Endothelial cell of umbilical vein (primary cell): ENCODE results near the gene MRTFA. TPM values are rescaled to one million over a fixed set of nuclear protein-coding genes. Genes with fewer than 3 reads are reported as not detected.

ENCODE experiments used
- BruUV-seq: library from RNA; stranded (reverse); fragments of 400-500 nt; replicated peaks from 2 replicates; lab custom pipeline; 2021; lab: Mats Ljungman, UMichigan
- CTCF ChIA-PET: fragments of 300-600, 350-600 bp; sonication (Branson Sonifier 250); formaldehyde crosslinking; loops from one replicate; lab custom pipeline; 2021; ENCODE audit warnings: antibody characterized with exemption, inconsistent platforms; lab: Charles Lee
- POLR2A ChIA-PET: fragments of 300-600, 350-600 bp; sonication (Branson Sonifier 250); formaldehyde crosslinking; loops from one replicate; lab custom pipeline; 2021; ENCODE audit warnings: antibody characterized with exemption, inconsistent platforms; lab: Charles Lee
- DNase-seq: peaks from one replicate; pipeline ENCODE4 v3.0.0-alpha.2; 2011; ENCODE audit warnings: low read depth, low spot score
- FAIRE-seq: peaks from 2 replicates; lab custom pipeline; 2011; peaks lifted over from hg19 to GRCh38; lab: Jason Lieb, UNC
- H2AFZ ChIP-seq: 2 replicates; pipeline ENCODE4 v1.6.0; 2012; ENCODE audit warnings: low read depth, low read length, control low read depth, inconsistent platforms
- H3K27ac ChIP-seq: 2 replicates; pipeline ENCODE4 v1.5.1; 2011; ENCODE audit warnings: low read depth, mild to moderate bottlenecking, control low read depth, low read length, moderate library complexity; ENCODE audit not compliant: insufficient read depth
- H3K27me3 ChIP-seq, 2 experiments: 2 replicates each; pipeline versions ENCODE4 v1.6.0 to v1.6.1; 2011; ENCODE audit warnings: low read length in 2 of 2, mixed read lengths in 1 of 2; ENCODE audit not compliant: control insufficient read depth in 2 of 2, insufficient read depth in 2 of 2
- H3K36me3 ChIP-seq, 2 experiments: 2 replicates in 1 of 2; 3 replicates in 1 of 2; pipeline ENCODE4 v1.5.1; 2011; ENCODE audit warnings: low read length in 2 of 2, mild to moderate bottlenecking in 1 of 2, moderate library complexity in 1 of 2; ENCODE audit not compliant: control insufficient read depth in 2 of 2, insufficient read depth in 2 of 2; ENCODE audit errors: extremely low read depth in 1 of 2
- H3K4me1 ChIP-seq: 3 replicates; pipeline ENCODE4 v1.5.1; 2011; ENCODE audit warnings: mild to moderate bottlenecking, low read length; ENCODE audit not compliant: control insufficient read depth, insufficient read depth; ENCODE audit errors: extremely low read depth
- H3K4me2 ChIP-seq: 2 replicates; pipeline ENCODE4 v1.6.1; 2011; ENCODE audit warnings: low read length, control low read depth, mixed read lengths; ENCODE audit not compliant: insufficient read depth
- H3K4me3 ChIP-seq, 3 experiments: fragments of 200-600 bp in 1 of 3; sonication (generic), shearing (Covaris generic) in 1 of 3; replicated peaks in 1 of 3; 2 replicates each; pipeline ENCODE4 v1.5.1; 2011 to 2016; ENCODE audit warnings: control low read depth in 3 of 3, low read length in 3 of 3, mild to moderate bottlenecking in 2 of 3, inconsistent platforms in 1 of 3, low read depth in 1 of 3, moderate library complexity in 1 of 3; ENCODE audit not compliant: insufficient read depth in 1 of 3
- H3K79me2 ChIP-seq: 2 replicates; pipeline ENCODE4 v1.6.0; 2012; ENCODE audit warnings: low read length, inconsistent platforms; ENCODE audit not compliant: control insufficient read depth, insufficient read depth
- H3K9ac ChIP-seq: replicated peaks from 2 replicates; pipeline ENCODE3; 2011; ENCODE audit warnings: low read length, control low read depth; ENCODE audit not compliant: insufficient read depth; ENCODE audit errors: extremely low read depth
- H3K9me1 ChIP-seq: replicated peaks from 3 replicates; pipeline ENCODE4 v1.6.0; 2011; ENCODE audit warnings: mild to moderate bottlenecking, low read length; ENCODE audit not compliant: control insufficient read depth, insufficient read depth; ENCODE audit errors: extremely low read depth
- H3K9me3 ChIP-seq: replicated peaks from 2 replicates; pipeline ENCODE4 v1.5.1; 2012; ENCODE audit warnings: low read length, inconsistent platforms; ENCODE audit not compliant: control insufficient read depth, insufficient read depth
- H4K20me1 ChIP-seq: replicated peaks from 2 replicates; pipeline ENCODE3; 2011; ENCODE audit warnings: mild to moderate bottlenecking, low read length; ENCODE audit not compliant: control insufficient read depth, insufficient read depth; ENCODE audit errors: extremely low read depth
- CTCF ChIP-seq, 2 donors: IDR thresholded peaks; 1 replicate in 1 of 2; 2 replicates in 1 of 2; pipeline ENCODE4 v1.5.1; 2011; ENCODE audit warnings: low read length in 2 of 2, mild to moderate bottlenecking in 2 of 2, moderate library complexity in 2 of 2, control low read depth in 1 of 2, inconsistent platforms in 1 of 2, low read depth in 1 of 2; ENCODE audit not compliant: insufficient read depth in 1 of 2; ENCODE audit errors: extremely low read depth in 1 of 2
- MYC ChIP-seq: IDR thresholded peaks from one replicate; pipeline ENCODE4 v1.6.1; 2011; ENCODE audit warnings: mild to moderate bottlenecking, low read depth, low read length
- POLR2AphosphoS5 ChIP-seq: IDR thresholded peaks from 2 replicates; pipeline ENCODE4 v1.6.1; 2012; ENCODE audit warnings: low read depth, mild to moderate bottlenecking, control low read depth, low read length, moderate library complexity; ENCODE audit not compliant: insufficient read depth
- dilution Hi-C: fragments of 300-500 bp; cut with MboI; formaldehyde crosslinking; loops from one replicate; pipeline ENCODE4 v1.15.0; 2019; ENCODE audit warnings: low sequenced_read_pairs; ENCODE audit not compliant: extremely low pct_ligation_motif_present
- intact Hi-C: fragments of 100-400 bp; cut with micrococcal nuclease; formaldehyde crosslinking; loops from one replicate; pipeline ENCODE4 v1.10.0; 2022
- polyA plus RNA-seq, 4 experiments: library from polyadenylated mRNA; depleted of rRNA in 3 of 4; stranded (reverse) in 3 of 4; unstranded in 1 of 4; fragments of >200 nt; gene quantifications; 2 replicates each; pipeline versions ENCODE4 v1.2.1 to v1.2.3, GENCODE V29; 2011 to 2012; ENCODE audit warnings: missing spikeins in 1 of 4
- total RNA-seq: library from RNA; stranded (reverse); gene quantifications from 2 replicates; pipeline ENCODE4 v1.2.3, GENCODE V29; 2021
- TF ChIP-seq, protein P1 (sequence below): IDR thresholded peaks from 2 replicates; pipeline ENCODE4 v1.6.1; 2011; ENCODE audit not compliant: insufficient read depth, insufficient read length

MRTFA gene
- total and polyA plus RNA-seq, 2 donors (not counting 3 experiments of a cell fraction or from before 2014, with no cell fraction given) = 13.6 to 44.1 TPM

DNA sequence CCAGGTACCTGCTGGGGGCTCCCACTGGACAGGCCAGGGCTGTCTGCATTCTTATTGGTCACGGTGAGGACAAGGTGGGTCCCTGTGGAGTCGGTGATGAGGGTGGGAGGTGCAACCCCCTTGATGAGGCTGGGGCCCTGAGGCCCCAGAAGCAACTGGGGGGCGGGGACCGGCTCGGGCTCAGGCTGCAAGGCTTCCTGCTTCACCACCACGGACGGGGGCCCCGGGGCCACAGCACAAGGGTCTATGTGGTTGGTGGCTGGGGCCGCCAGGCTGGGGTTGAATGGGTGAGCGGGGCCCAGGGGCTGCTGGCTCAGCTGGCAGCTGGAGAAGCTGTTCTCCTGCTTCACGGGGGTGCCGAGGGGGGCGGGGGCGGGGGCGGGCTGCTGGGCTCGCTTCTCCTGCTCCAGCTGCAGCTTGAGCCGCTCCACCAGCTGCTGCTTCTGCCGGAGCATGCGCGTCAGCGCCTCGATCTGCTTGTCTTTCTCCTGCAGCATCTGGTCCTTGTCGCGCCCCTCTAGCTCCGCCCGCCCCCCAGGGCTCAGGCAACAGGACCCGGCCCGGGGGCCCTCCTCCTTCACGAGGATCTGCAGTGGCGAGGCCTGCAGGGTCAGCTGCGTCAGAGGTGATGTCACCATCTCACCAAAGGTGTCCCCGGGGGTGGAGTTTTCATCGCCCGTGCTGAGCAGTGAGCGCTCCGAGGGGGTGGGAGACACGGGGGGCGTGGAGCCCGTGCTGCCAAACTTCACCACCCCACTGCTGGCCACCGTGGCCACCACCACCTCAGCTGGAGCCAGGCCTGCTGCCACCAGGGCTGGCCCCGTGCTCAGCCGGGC lies 217.9 kb downstream of the MRTFA start:
- H3K9me1 ChIP-seq = no peaks in the 10 kb centered on the region

GRCh38 chr22:40417881-40418280 lies 218.6 kb downstream of the MRTFA start:
- CTCF ChIA-PET = interaction anchor here (0.6 kb wide), 1 partner anchor 640 kb away, joined by 3 read pairs; no protein-coding TSS in a partner anchor
- DNase-seq = no peak
- Histone ChIP-seq H4K20me1 (no peaks in the 10 kb centered on the region), H3K9me1 (no peaks in the 10 kb centered on the region), H3K79me2 (no peaks in the 10 kb centered on the region), H2AFZ (no peak overlapping the region), H3K27ac (no peak overlapping the region), H3K36me3 (peaks cover 2 to 46% of the 10 kb centered on the region in 2 experiments), H3K9ac (no peak overlapping the region), H3K9me3 (no peaks in the 10 kb centered on the region), H3K4me3 (no peak overlapping the region), H3K4me2 (no peak overlapping the region), H3K4me1 (no peaks in the 10 kb centered on the region), H3K27me3 (no peaks in the 10 kb centered on the region)
- intact Hi-C loops = no loop called here
- no TSS peak for BruUV-seq
- FAIRE-seq = no peak
- POLR2A ChIA-PET = no interaction called here
- dilution Hi-C loops = no loop called here
- no peak for TF ChIP-seq POLR2AphosphoS5
- TF ChIP-seq CTCF (IDR thresholded peaks at IDR 0.05; ENCODE audit: extremely low read depth in 1 of 2, insufficient read depth in 1 of 2, low read depth in 1 of 2, low read length in 2 of 2) = no peak

More for the DNA sequence above, 217.9 kb downstream of the MRTFA start:
- ChIA-PET CTCF (interaction anchor here (0.6 kb wide), 1 partner anchor 640 kb away, joined by 3 read pairs; no protein-coding TSS in a partner anchor), POLR2A (no interaction called here)
- DNase-seq (no peak), FAIRE-seq (no peak)
- Histone ChIP-seq H3K79me2 (no peaks in the 10 kb centered on the region), H3K27ac (no peak overlapping the region), H3K4me3 (no peak overlapping the region), H3K9me3 (no peaks in the 10 kb centered on the region), H3K27me3 (no peaks in the 10 kb centered on the region), H3K9ac (no peak overlapping the region), H2AFZ (no peak overlapping the region), H3K36me3 (peaks cover 2 to 50% of the 10 kb centered on the region in 2 experiments), H3K4me2 (no peak overlapping the region), H4K20me1 (no peaks in the 10 kb centered on the region), H3K4me1 (no peaks in the 10 kb centered on the region)
- BruUV-seq = TSS peak; percentile 22
- TF ChIP-seq MYC = no peak
- TF ChIP-seq, protein P1, sequence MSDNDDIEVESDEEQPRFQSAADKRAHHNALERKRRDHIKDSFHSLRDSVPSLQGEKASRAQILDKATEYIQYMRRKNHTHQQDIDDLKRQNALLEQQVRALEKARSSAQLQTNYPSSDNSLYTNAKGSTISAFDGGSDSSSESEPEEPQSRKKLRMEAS = no peak
- intact Hi-C loops = no loop called here
- dilution Hi-C loops = no loop called here
